Measurements from ENCODE around the gene CABLES2. TPM values are rescaled to one million over a fixed set of nuclear protein-coding genes. Genes with fewer than 3 reads are reported as not detected.

Gene CABLES2
- total RNA-seq, 4 donors from 2014 or later: 7.2 to 33.8 (median 11.1) TPM

DNA sequence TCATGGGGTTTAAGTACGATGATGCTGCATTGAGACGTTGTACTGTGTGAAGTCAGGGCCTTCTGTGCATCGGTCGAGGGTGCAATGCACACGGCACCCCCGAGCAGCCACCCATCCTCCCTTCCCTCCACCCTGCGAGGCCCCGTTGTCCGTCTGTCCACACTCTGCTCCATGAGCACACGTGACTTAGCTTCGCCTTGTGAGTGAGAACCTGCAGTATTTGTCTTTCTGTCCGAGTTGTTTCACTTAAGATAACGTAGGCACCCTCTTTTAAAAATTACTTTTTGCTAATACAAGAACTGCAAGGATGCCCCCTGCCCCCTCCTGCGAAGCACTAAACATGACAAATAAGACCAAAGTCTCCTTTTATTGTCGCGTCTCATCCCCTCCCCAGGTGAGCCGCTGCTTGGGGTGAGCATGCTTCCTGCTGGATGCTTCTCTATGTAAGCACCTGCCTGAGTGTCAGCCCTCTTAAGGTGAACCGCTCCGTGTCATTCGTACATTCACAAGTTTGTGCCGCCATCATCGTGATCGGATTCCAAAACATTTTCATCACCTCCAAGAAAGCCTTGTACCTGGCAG is 23.9 kb upstream of the CABLES2 start:
- DNase-seq: peak in 1 of 3 donors; percentile 60
- no peak overlapping the region for H3K4me3 ChIP-seq
- peaks cover 0 to 52% (median 3%) of the 10 kb centered on the region in 4 donors for H3K4me1 ChIP-seq
- no peaks in the 10 kb centered on the region for H3K36me3 ChIP-seq
- TF ChIP-seq, protein P1, sequence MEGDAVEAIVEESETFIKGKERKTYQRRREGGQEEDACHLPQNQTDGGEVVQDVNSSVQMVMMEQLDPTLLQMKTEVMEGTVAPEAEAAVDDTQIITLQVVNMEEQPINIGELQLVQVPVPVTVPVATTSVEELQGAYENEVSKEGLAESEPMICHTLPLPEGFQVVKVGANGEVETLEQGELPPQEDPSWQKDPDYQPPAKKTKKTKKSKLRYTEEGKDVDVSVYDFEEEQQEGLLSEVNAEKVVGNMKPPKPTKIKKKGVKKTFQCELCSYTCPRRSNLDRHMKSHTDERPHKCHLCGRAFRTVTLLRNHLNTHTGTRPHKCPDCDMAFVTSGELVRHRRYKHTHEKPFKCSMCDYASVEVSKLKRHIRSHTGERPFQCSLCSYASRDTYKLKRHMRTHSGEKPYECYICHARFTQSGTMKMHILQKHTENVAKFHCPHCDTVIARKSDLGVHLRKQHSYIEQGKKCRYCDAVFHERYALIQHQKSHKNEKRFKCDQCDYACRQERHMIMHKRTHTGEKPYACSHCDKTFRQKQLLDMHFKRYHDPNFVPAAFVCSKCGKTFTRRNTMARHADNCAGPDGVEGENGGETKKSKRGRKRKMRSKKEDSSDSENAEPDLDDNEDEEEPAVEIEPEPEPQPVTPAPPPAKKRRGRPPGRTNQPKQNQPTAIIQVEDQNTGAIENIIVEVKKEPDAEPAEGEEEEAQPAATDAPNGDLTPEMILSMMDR (IDR thresholded peaks at IDR 0.05): no peak
- no peak for TF ChIP-seq POLR2A (IDR thresholded peaks at IDR 0.05)
- H3K27ac ChIP-seq: no peak overlapping the region
- no peaks in the 10 kb centered on the region for H3K27me3 ChIP-seq
- no peaks in the 10 kb centered on the region for H3K9me3 ChIP-seq

GRCh38 chr20:62430311-62430853 is 23.3 kb upstream of the CABLES2 start:
- Histone ChIP-seq H3K36me3 (no peaks in the 10 kb centered on the region), H3K4me1 (peaks cover 0 to 52% (median 3%) of the 10 kb centered on the region in 4 donors), H3K4me3 (no peak overlapping the region), H3K9me3 (no peaks in the 10 kb centered on the region), H3K27me3 (no peaks in the 10 kb centered on the region), H3K27ac (no peak overlapping the region)
- TF ChIP-seq, protein P1 (IDR thresholded peaks at IDR 0.05): no peak
- TF ChIP-seq POLR2A (IDR thresholded peaks at IDR 0.05): no peak
- DNase-seq: no peak

GRCh38 chr20:62429455-62430310 is 22.6 kb upstream of the CABLES2 start:
- no peaks in the 10 kb centered on the region for H3K36me3 ChIP-seq
- TF ChIP-seq, protein P1 (IDR thresholded peaks at IDR 0.05): no peak
- TF ChIP-seq POLR2A (IDR thresholded peaks at IDR 0.05): no peak
- H3K4me1 ChIP-seq: peaks cover 0 to 52% (median 3%) of the 10 kb centered on the region in 4 donors
- no peaks in the 10 kb centered on the region for H3K27me3 ChIP-seq
- H3K27ac ChIP-seq: no peak overlapping the region
- no peak overlapping the region for H3K4me3 ChIP-seq
- no peak for DNase-seq
- H3K9me3 ChIP-seq: no peaks in the 10 kb centered on the region

GRCh38 chr20:62428396-62429295 is 21.6 kb upstream of the CABLES2 start:
- Histone ChIP-seq H3K27me3 (no peaks in the 10 kb centered on the region), H3K27ac (peak overlapping the region in 2 of 4 donors; percentile 65 to 78), H3K4me1 (peaks cover 0 to 43% (median 3%) of the 10 kb centered on the region in 4 donors), H3K4me3 (no peak overlapping the region), H3K36me3 (no peaks in the 10 kb centered on the region), H3K9me3 (no peaks in the 10 kb centered on the region)
- DNase-seq: no peak
- TF ChIP-seq, protein P1 (IDR thresholded peaks at IDR 0.05): no peak
- no peak for TF ChIP-seq POLR2A (IDR thresholded peaks at IDR 0.05)

DNA sequence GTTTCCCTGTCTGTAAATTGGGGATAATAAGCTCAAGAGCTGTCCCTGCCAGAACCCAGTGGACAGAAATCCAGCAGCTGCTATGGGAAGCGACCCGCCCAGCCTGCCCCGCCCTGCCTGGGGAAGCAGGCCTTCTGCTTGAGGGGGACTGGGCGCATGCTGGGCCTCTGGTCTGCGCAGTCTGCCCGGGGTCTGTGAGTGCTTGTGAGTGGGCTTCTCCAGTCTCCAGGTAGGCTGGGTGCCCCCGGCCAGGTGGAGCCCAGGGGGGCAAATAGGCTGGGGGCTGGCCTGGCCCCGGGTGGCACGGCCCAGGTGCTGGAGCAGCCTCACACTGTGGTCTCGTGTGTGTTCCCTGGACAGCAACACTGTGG is 20.9 kb upstream of the CABLES2 start:
- DNase-seq: peak in 1 of 3 donors; percentile 68
- peak overlapping the region in 2 of 4 donors; percentile 65 to 78 for H3K27ac ChIP-seq
- H3K9me3 ChIP-seq: no peaks in the 10 kb centered on the region
- peaks cover 0 to 38% (median 3%) of the 10 kb centered on the region in 4 donors for H3K4me1 ChIP-seq
- no peak overlapping the region for H3K4me3 ChIP-seq
- H3K36me3 ChIP-seq: no peaks in the 10 kb centered on the region
- TF ChIP-seq, protein P1 (IDR thresholded peaks at IDR 0.05): no peak
- TF ChIP-seq POLR2A (IDR thresholded peaks at IDR 0.05): no peak
- no peaks in the 10 kb centered on the region for H3K27me3 ChIP-seq
